Psoas muscle (tissue), 8 donors: ENCODE data around the gene EPHA2. TPM values are rescaled to one million over a fixed set of nuclear protein-coding genes. Genes with fewer than 3 reads are reported as not detected.

ENCODE experiments used
- ATAC-seq, 4 donors: fragments of 200-7000 bp; cut with Tn5 transposase; one replicate each; pipeline ENCODE4 v1.9.1; 2020; ENCODE audit warnings: moderate library complexity in 3 of 4, mild to moderate bottlenecking in 2 of 4
- DNase-seq, 2 donors: peaks; one replicate each; pipeline ENCODE4 v3.0.0-alpha.2; 2020
- H3K27ac ChIP-seq: fragments of 200-600 bp; one replicate; pipeline ENCODE4 v1.8.0; 2022
- H3K27me3 ChIP-seq, 3 donors: fragments of 200-600 bp in 1 of 3; one replicate each; pipeline versions ENCODE4 v1.6.1 to v1.8.0; 2013 to 2022; ENCODE audit warnings: low read length in 2 of 3, mild to moderate bottlenecking in 2 of 3, moderate library complexity in 1 of 3; ENCODE audit not compliant: insufficient read depth in 3 of 3
- H3K36me3 ChIP-seq, 2 donors: fragments of 200-600 bp in 1 of 2; one replicate each; pipeline versions ENCODE4 v1.6.1 to v1.8.0; 2013 to 2022; ENCODE audit warnings: low read depth in 1 of 2, mild to moderate bottlenecking in 1 of 2, moderate library complexity in 1 of 2; ENCODE audit not compliant: insufficient read depth in 1 of 2
- H3K4me1 ChIP-seq: fragments of 200-600 bp; one replicate; pipeline ENCODE4 v1.8.0; 2022
- H3K4me3 ChIP-seq: fragments of 200-600 bp; one replicate; pipeline ENCODE4 v1.8.0; 2022; ENCODE audit warnings: mild to moderate bottlenecking
- H3K9me3 ChIP-seq: fragments of 200-600 bp; one replicate; pipeline ENCODE4 v1.8.0; 2022
- WGBS, 3 donors: extraction: QIAGEN DNeasy Blood & Tissue Kit; methylation state at CpG; one replicate each; pipeline versions ENCODE4 v1.1.6 to v1.1.7; 2013; 5-methylcytosine and 5-hydroxymethylcytosine counted together
- intact Hi-C, 2 donors: fragments of 100-400 bp; cut with DNase I; formaldehyde crosslinking; loops; one replicate each; pipeline versions ENCODE4 v1.11.0 to v1.14.2; 2022
- polyA plus RNA-seq, 3 donors: library from polyadenylated mRNA; stranded (reverse); fragments of 200-250 nt; gene quantifications; one replicate each; pipeline ENCODE4 v1.2.3, GENCODE V29; 2013
- total RNA-seq, 4 donors: library from RNA; stranded (reverse); fragmentation: NEBNext Ultra II Directional in 2 of 4; extraction: Animal tissue kit (Norgen Biotek cat#: 25700) in 2 of 4; gene quantifications; one replicate each; pipeline versions ENCODE4 v1.2.1 to v1.2.4, GENCODE V29; 2021 to 2023
- TF ChIP-seq, protein P1 (sequence below): fragments of 200-600 bp; IDR thresholded peaks from one replicate; pipeline ENCODE4 v1.8.0; 2022; ENCODE audit warnings: antibody characterized with exemption
- donor health status: healthy with polysubstance abuse.
- donor health status: DM: no; HTN: no; CAD: no; lungs with moderate emphysema.
- donor health status: Bipolar disorder and iron deficiency.
- donor health status: healthy.
- donor health status: DM: yes; HTN: yes; CAD: no.
- donor health status: DM: no; HTN: no; CAD: no.
- donor health status: DM: no; HTN: no; CAD: no.
- donor health status: DM: yes; HTN: yes; CAD: no.

The EPHA2 gene
- total and polyA plus RNA-seq, 7 donors: 1.3 to 8.0 (median 3.2) TPM

DNA sequence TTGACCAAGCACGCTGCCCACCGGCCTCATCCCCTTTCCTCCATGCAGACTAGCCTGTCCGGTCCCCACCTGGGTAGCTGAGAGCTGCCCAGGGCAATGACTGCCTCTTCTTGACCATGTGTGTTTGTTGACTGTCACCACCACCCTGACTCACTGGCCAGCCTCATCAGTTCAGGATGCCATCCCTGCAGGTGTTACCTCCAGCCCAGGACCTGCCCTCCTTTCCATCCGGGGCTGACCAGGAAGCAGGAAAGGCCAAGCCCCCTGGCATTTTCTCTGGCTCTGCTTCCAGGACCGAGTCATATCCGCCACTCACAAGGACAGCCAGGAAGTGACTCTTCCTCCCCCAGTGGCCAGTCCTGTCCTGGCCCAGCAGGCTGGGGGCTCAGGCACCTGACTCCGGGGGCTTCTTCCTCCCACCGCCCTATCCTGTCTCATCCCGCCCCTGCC is 17.1 kb downstream of the EPHA2 start:
- DNase-seq (no peak), ATAC-seq (peak in 3 of 4 donors; percentile 33 to 41 (median 40))
- WGBS, 3 donors: 64 to 69% (median 69%) methylated on average over 9 of the region's 9 CpGs
- no peaks in the 10 kb centered on the region for H3K9me3 ChIP-seq
- H3K4me1 ChIP-seq: peaks cover 15% of the 10 kb centered on the region
- no peak overlapping the region for H3K4me3 ChIP-seq
- intact Hi-C loops: no loop called here
- peaks cover 0 to 4% (median 2%) of the 10 kb centered on the region in 3 donors for H3K27me3 ChIP-seq
- H3K36me3 ChIP-seq: peaks cover 0 to 15% of the 10 kb centered on the region in 2 donors
- H3K27ac ChIP-seq: peak overlapping the region; percentile 10
- TF ChIP-seq, protein P1, sequence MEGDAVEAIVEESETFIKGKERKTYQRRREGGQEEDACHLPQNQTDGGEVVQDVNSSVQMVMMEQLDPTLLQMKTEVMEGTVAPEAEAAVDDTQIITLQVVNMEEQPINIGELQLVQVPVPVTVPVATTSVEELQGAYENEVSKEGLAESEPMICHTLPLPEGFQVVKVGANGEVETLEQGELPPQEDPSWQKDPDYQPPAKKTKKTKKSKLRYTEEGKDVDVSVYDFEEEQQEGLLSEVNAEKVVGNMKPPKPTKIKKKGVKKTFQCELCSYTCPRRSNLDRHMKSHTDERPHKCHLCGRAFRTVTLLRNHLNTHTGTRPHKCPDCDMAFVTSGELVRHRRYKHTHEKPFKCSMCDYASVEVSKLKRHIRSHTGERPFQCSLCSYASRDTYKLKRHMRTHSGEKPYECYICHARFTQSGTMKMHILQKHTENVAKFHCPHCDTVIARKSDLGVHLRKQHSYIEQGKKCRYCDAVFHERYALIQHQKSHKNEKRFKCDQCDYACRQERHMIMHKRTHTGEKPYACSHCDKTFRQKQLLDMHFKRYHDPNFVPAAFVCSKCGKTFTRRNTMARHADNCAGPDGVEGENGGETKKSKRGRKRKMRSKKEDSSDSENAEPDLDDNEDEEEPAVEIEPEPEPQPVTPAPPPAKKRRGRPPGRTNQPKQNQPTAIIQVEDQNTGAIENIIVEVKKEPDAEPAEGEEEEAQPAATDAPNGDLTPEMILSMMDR: no peak

DNA sequence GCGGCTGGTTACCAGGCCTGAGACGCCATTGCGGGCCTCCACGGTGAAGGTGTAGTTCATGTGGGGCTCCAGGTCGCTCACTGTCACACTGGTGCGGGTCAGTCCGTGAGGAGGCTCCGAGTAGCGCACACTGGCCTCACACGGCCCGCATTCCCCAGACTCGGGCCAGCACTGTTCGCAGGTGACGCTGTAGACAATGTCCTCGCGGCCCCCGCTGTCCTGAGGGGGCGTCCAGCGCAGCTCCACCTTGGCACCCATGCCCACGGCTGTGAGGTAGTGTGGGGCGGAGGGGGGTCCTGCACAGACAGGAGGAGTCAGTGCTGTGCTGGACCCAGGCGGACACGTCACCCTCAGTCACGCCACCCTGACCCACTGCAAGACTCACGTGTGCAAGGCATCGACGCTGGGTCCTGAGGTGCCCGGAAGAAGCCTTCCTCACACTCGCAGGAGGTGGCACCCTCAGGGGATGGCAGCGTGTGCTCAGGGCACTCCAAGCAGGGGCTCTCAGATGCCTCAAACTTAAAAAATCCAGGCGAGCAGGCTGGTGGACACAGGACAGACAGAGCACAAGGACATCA is 17.9 kb downstream of the EPHA2 start:
- DNase-seq: no peak
- Histone ChIP-seq H3K36me3 (peaks cover 0 to 18% of the 10 kb centered on the region in 2 donors), H3K27ac (no peak overlapping the region), H3K27me3 (peaks cover 0 to 2% (median 0%) of the 10 kb centered on the region in 3 donors), H3K4me1 (peaks cover 15% of the 10 kb centered on the region), H3K9me3 (no peaks in the 10 kb centered on the region), H3K4me3 (no peak overlapping the region)
- TF ChIP-seq, protein P1: no peak
- ATAC-seq: no peak
- intact Hi-C loops: no loop called here
- 93 to 95% (median 95%) methylated on average over 31 of the region's 31 CpGs for WGBS, 3 donors

DNA sequence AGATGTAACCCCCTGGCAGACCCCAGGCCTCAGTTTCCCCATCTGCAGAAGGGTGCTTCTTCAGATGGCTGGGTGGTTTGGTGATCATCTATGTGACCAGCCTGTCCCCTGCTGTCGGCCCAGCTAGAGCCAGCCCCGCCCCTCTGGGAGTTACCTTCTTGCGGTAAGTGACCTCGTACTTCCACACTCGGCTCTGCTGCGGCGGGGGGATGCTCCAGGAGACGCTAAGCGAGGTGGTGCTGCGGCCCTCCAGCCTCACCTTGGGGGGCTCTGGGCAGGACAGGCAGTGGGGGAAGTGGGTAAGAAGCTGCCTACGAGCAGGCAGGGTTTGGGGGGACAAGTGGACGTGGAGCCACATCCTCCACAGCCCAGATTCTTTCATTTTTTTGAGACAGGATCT is 20.4 kb downstream of the EPHA2 start:
- TF ChIP-seq, protein P1: no peak
- WGBS, 3 donors: 84 to 92% (median 85%) methylated on average over 12 of the region's 12 CpGs
- intact Hi-C loops: no loop called here
- Histone ChIP-seq H3K4me1 (peaks cover 3% of the 10 kb centered on the region), H3K36me3 (peaks cover 0 to 32% of the 10 kb centered on the region in 2 donors), H3K27me3 (no peaks in the 10 kb centered on the region), H3K27ac (no peak overlapping the region), H3K9me3 (no peaks in the 10 kb centered on the region), H3K4me3 (no peak overlapping the region)
- no peak for DNase-seq
- ATAC-seq: no peak

DNA sequence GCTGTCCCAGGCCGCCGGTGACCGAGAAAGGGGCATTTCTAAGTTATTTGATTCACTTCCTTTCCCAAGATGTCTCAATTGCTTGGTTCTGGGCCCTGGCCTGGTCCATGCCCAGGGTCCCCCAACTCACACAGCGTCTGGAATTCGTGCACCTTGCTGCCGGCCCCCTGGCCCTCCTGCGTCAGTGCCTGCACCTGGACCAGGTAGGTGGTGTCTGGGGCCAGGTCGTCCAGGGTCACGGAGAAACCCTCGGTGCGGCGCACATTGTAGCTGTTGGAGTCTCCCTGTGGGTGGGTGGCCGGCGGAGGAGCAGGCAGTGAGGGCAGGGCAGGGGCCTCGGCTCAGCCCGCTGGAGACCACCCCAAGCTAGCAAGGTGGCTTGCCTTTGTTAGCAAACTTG is 21.0 kb downstream of the EPHA2 start:
- WGBS, 3 donors: 92 to 96% (median 94%) methylated on average over 16 of the region's 16 CpGs
- H3K27me3 ChIP-seq: no peaks in the 10 kb centered on the region

More for the DNA sequence above, 21.0 kb downstream of the EPHA2 start:
- ATAC-seq (no peak), DNase-seq (no peak)
- no peak overlapping the region for H3K27ac ChIP-seq
- H3K36me3 ChIP-seq: peaks cover 0 to 34% of the 10 kb centered on the region in 2 donors
- no peak overlapping the region for H3K4me3 ChIP-seq
- intact Hi-C loops: no loop called here
- peaks cover 3% of the 10 kb centered on the region for H3K4me1 ChIP-seq
- TF ChIP-seq, protein P1: no peak
- H3K9me3 ChIP-seq: no peaks in the 10 kb centered on the region
